OCI-LY1 (cell line): ENCODE results near the gene WHAMM.

Experiments used
- H2AFZ ChIP-seq: fragments of 200-600 bp; sonication (generic), shearing (Covaris generic); 2 replicates; pipeline ENCODE4 v1.6.0; 2014; ENCODE audit warnings: antibody characterized with exemption, mild to moderate bottlenecking, low read length
- H3F3A ChIP-seq: fragments of 200-600 bp; sonication (generic), shearing (Covaris generic); 2 replicates; pipeline ENCODE4 v1.6.0; 2014; ENCODE audit warnings: mild to moderate bottlenecking, antibody characterized with exemption, low read length, moderate library complexity; ENCODE audit not compliant: insufficient read depth
- H3K27ac ChIP-seq: fragments of 200-600 bp; sonication (generic); 2 replicates; pipeline ENCODE4 v1.5.1; 2014; ENCODE audit warnings: low read length, mixed run types, mild to moderate bottlenecking, low read depth; ENCODE audit not compliant: poor library complexity, severe bottlenecking
- H3K27me3 ChIP-seq: fragments of 200-600 bp; sonication (generic); 2 replicates; pipeline ENCODE4 v1.6.0; 2014; ENCODE audit warnings: antibody characterized with exemption, mild to moderate bottlenecking, low read length, moderate library complexity; ENCODE audit not compliant: insufficient read depth
- H3K36me3 ChIP-seq: fragments of 200-600 bp; sonication (generic); 2 replicates; pipeline ENCODE4 v1.6.1; 2014; ENCODE audit warnings: mild to moderate bottlenecking, antibody characterized with exemption, low read length, moderate library complexity, mixed read lengths; ENCODE audit not compliant: insufficient read depth
- H3K4me1 ChIP-seq: fragments of 200-600 bp; sonication (generic); 2 replicates; pipeline ENCODE4 v1.5.1; 2014; ENCODE audit warnings: mild to moderate bottlenecking, low read length, moderate library complexity; ENCODE audit not compliant: insufficient read depth, severe bottlenecking
- H3K4me2 ChIP-seq: fragments of 200-600 bp; sonication (generic), shearing (Covaris generic); 2 replicates; pipeline ENCODE4 v1.6.1; 2014; ENCODE audit warnings: low read length
- H3K4me3 ChIP-seq: fragments of 200-600 bp; sonication (generic); 2 replicates; pipeline ENCODE4 v1.5.1; 2014; ENCODE audit warnings: low read length, low read depth, mild to moderate bottlenecking, mixed read lengths; ENCODE audit not compliant: poor library complexity, severe bottlenecking
- H3K79me2 ChIP-seq: fragments of 200-600 bp; shearing (Covaris generic); 2 replicates; pipeline ENCODE4 v1.6.1; 2016; ENCODE audit warnings: mixed run types, low read length, mixed read lengths; ENCODE audit not compliant: insufficient read depth
- H3K9ac ChIP-seq: fragments of 200-600 bp; sonication (generic), shearing (Covaris generic); 2 replicates; pipeline ENCODE4 v1.6.1; 2014; ENCODE audit warnings: mild to moderate bottlenecking, low read length, mixed read lengths
- H3K9me2 ChIP-seq: fragments of 200-600 bp; sonication (generic), shearing (Covaris generic); 2 replicates; pipeline ENCODE4 v1.6.1; 2014; ENCODE audit warnings: low read depth, mild to moderate bottlenecking, low read length, mixed read lengths
- H3K9me3 ChIP-seq: fragments of 200-600 bp; shearing (Covaris generic); 2 replicates; pipeline ENCODE4 v1.6.1; 2014; ENCODE audit warnings: low read length, mixed read lengths
- H4K20me1 ChIP-seq: fragments of 200-600 bp; sonication (generic), shearing (Covaris generic); 2 replicates; pipeline ENCODE4 v1.6.0; 2016; ENCODE audit warnings: mild to moderate bottlenecking, low read length; ENCODE audit not compliant: insufficient read depth
- EZH2 ChIP-seq: fragments of 200-600 bp; sonication (generic), shearing (Covaris generic); IDR thresholded peaks from 2 replicates; pipeline ENCODE4 v1.8.0; 2017; ENCODE audit warnings: borderline replicate concordance, mixed run types, mild to moderate bottlenecking, antibody characterized with exemption, low read length, moderate library complexity, mixed read lengths
- TF ChIP-seq, protein P1 (sequence below): fragments of 200-600 bp; sonication (generic), shearing (Covaris generic); IDR thresholded peaks from 2 replicates; pipeline ENCODE4 v1.5.1; 2017; ENCODE audit warnings: mild to moderate bottlenecking, antibody characterized with exemption, low read length, moderate library complexity, mixed read lengths

The WHAMM gene

DNA sequence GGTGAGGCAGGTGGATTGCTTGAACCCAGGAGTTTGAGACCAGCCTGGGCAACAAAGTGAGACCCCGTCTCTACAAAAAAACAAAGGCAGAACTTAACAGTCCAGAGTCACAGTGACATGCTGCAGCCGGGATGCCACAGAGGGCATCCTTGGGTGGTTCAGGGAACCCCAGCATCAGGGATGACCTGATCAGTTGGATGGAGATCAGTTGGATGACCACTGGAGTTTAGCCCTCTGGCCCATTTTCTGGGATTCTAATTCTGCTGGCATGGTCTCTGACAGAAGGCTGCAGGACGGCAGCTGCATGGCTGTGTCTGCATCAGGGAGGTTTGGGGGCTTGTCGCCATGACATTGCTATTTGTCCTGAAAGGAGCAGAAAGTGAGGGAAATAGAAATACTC is 19.8 kb downstream of the WHAMM start:
- no peak overlapping the region for H3K4me3 ChIP-seq
- H3K4me1 ChIP-seq, result no peaks in the 10 kb centered on the region
- H3K9ac ChIP-seq, result no peak overlapping the region
- no peaks in the 10 kb centered on the region for H3K79me2 ChIP-seq
- no peaks in the 10 kb centered on the region for H4K20me1 ChIP-seq
- no peak overlapping the region for H3K4me2 ChIP-seq
- H3K36me3 ChIP-seq, result peaks cover 98% of the 10 kb centered on the region
- no peak for TF ChIP-seq EZH2
- TF ChIP-seq, protein P1, sequence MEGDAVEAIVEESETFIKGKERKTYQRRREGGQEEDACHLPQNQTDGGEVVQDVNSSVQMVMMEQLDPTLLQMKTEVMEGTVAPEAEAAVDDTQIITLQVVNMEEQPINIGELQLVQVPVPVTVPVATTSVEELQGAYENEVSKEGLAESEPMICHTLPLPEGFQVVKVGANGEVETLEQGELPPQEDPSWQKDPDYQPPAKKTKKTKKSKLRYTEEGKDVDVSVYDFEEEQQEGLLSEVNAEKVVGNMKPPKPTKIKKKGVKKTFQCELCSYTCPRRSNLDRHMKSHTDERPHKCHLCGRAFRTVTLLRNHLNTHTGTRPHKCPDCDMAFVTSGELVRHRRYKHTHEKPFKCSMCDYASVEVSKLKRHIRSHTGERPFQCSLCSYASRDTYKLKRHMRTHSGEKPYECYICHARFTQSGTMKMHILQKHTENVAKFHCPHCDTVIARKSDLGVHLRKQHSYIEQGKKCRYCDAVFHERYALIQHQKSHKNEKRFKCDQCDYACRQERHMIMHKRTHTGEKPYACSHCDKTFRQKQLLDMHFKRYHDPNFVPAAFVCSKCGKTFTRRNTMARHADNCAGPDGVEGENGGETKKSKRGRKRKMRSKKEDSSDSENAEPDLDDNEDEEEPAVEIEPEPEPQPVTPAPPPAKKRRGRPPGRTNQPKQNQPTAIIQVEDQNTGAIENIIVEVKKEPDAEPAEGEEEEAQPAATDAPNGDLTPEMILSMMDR, result no peak
- no peak overlapping the region for H2AFZ ChIP-seq
- H3K9me3 ChIP-seq, result no peaks in the 10 kb centered on the region
- H3F3A ChIP-seq, result no peaks in the 10 kb centered on the region
- no peak overlapping the region for H3K27ac ChIP-seq
- no peaks in the 10 kb centered on the region for H3K9me2 ChIP-seq
- H3K27me3 ChIP-seq, result no peaks in the 10 kb centered on the region

DNA sequence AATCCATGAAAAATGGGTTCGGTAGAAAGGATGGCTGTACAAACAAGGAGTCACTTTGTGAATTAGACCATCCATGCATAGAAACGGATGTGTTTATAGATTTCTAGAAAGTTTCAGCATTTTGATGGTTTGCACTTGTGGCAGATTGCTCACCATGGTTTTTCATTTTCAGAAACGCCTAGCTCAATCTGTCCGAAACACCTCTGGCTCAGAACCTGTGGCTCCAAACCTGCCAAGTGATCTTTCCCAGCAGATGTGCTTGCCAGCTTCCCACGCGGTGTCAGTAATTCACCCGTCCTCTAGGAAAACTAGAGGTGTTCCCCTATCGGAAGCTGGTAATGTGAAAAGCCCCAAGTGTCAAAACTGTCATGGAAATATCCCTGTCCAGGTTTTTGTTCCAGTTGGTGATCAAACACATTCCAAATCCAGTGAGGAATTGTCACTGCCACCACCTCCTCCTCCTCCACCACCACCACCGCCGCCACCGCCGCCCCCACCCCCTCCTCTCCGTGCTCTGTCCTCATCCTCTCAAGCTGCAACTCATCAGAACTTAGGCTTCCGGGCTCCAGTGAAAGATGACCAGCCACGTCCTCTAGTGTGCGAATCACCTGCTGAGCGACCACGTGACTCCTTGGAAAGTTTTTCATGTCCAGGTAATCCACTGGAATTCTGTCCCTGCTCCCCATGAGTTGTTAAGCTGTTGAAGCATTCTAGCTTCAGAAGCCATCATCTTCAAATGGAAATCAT is 21.2 kb downstream of the WHAMM start:
- no peaks in the 10 kb centered on the region for H3K9me3 ChIP-seq
- no peaks in the 10 kb centered on the region for H3F3A ChIP-seq
- no peak overlapping the region for H3K4me3 ChIP-seq
- no peak overlapping the region for H3K9ac ChIP-seq
- no peaks in the 10 kb centered on the region for H3K79me2 ChIP-seq
- H3K4me2 ChIP-seq, result no peak overlapping the region
- H2AFZ ChIP-seq, result no peak overlapping the region
- TF ChIP-seq EZH2, result no peak
- TF ChIP-seq, protein P1, result no peak
- H3K9me2 ChIP-seq, result no peaks in the 10 kb centered on the region
- H3K4me1 ChIP-seq, result no peaks in the 10 kb centered on the region
- H3K27me3 ChIP-seq, result no peaks in the 10 kb centered on the region
- no peak overlapping the region for H3K27ac ChIP-seq
- H3K36me3 ChIP-seq, result peaks cover 100% of the 10 kb centered on the region
- H4K20me1 ChIP-seq, result no peaks in the 10 kb centered on the region

DNA sequence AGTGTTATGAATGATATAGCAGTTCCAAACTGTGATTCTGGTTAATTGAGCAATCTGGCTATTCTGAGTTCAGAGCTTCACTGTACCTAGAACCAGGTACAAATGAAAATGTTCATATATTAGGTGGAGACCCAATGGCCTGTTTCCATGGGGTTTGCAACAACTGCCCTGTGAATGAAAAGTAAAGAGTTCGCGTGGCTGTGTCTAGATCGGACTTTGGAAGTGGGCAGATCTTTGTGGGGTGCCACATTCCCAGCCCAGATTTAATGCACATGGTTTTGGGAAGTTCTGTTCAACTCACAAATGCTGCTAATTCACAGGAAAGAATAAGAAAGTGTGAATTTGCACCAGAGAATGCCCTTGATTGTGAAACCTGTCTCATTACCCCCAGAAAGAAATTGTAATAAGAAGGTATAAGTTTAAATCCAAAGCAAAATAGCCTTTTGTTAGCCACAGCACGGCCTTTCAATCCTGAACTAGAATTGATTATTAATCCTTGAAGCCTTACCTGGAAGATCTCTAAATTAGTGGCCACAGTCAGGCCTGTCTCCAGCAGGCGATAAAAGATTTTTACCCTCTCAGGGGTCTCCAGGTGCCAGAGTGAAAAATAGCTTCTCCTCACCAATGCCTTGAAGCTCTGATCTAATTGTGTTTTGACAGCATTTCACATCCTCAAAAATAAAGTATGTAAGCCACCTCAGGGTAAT is 22.6 kb downstream of the WHAMM start:
- Histone ChIP-seq H3K4me3 (no peak overlapping the region), H3K9me2 (no peaks in the 10 kb centered on the region), H3K27me3 (no peaks in the 10 kb centered on the region), H3K36me3 (peaks cover 100% of the 10 kb centered on the region), H3K9me3 (no peaks in the 10 kb centered on the region), H3F3A (no peaks in the 10 kb centered on the region), H4K20me1 (no peaks in the 10 kb centered on the region), H3K4me2 (no peak overlapping the region), H3K4me1 (no peaks in the 10 kb centered on the region), H2AFZ (no peak overlapping the region), H3K9ac (no peak overlapping the region), H3K79me2 (no peaks in the 10 kb centered on the region), H3K27ac (no peak overlapping the region)
- TF ChIP-seq, protein P1, result no peak
- TF ChIP-seq EZH2, result no peak
